Ascending aorta (tissue), 2 donors: ENCODE measurements around the gene PTPRG. TPM values are rescaled to one million over a fixed set of nuclear protein-coding genes. Genes with fewer than 3 reads are reported as not detected.

Experiments
- DNase-seq, 2 donors: peaks; one replicate each; pipeline ENCODE4 v3.0.0-alpha.2; 2019; ENCODE audit warnings: low spot score in 2 of 2
- H3K27ac ChIP-seq, 2 donors: fragments of 200-600 bp; sonication (generic); one replicate each; pipeline ENCODE4 v1.5.1; 2016 to 2017; ENCODE audit warnings: mild to moderate bottlenecking in 1 of 2
- H3K27me3 ChIP-seq: fragments of 200-600 bp; sonication (generic); one replicate; pipeline ENCODE4 v1.5.1; 2017
- H3K36me3 ChIP-seq, 2 donors: fragments of 200-600 bp; sonication (generic); one replicate each; pipeline ENCODE4 v1.5.1; 2016
- H3K4me1 ChIP-seq, 2 donors: fragments of 200-600 bp; sonication (generic); one replicate each; pipeline ENCODE4 v1.5.1; 2016 to 2017; ENCODE audit warnings: mild to moderate bottlenecking in 1 of 2
- H3K4me3 ChIP-seq, 2 donors: fragments of 200-600 bp; sonication (generic); one replicate each; pipeline ENCODE4 v1.5.1; 2016 to 2017; ENCODE audit warnings: mild to moderate bottlenecking in 1 of 2
- H3K9me3 ChIP-seq, 2 donors: fragments of 200-600 bp; sonication (generic); one replicate each; pipeline ENCODE4 v1.5.1; 2016
- intact Hi-C: fragments of 100-400 bp; cut with DNase I; formaldehyde crosslinking; loops from one replicate; pipeline ENCODE4 v1.15.1; 2023
- total RNA-seq: library from RNA; depleted of rRNA; stranded (reverse); fragments of >200 nt; gene quantifications from one replicate; pipeline ENCODE4 v1.1.0, GENCODE V29; 2016
- TF ChIP-seq, protein P1 (sequence below), 3 experiments: fragments of 200-600 bp in 2 of 3; fragments of 450-650 bp in 1 of 3; sonication (generic) in 2 of 3; IDR thresholded peaks; one replicate each; pipeline ENCODE4 v1.5.1; 2016 to 2019; ENCODE audit warnings: antibody characterized with exemption in 3 of 3, mild to moderate bottlenecking in 1 of 3, moderate library complexity in 1 of 3

The PTPRG gene
- total RNA-seq, 1 donor from 2014 or later: 129 TPM

DNA sequence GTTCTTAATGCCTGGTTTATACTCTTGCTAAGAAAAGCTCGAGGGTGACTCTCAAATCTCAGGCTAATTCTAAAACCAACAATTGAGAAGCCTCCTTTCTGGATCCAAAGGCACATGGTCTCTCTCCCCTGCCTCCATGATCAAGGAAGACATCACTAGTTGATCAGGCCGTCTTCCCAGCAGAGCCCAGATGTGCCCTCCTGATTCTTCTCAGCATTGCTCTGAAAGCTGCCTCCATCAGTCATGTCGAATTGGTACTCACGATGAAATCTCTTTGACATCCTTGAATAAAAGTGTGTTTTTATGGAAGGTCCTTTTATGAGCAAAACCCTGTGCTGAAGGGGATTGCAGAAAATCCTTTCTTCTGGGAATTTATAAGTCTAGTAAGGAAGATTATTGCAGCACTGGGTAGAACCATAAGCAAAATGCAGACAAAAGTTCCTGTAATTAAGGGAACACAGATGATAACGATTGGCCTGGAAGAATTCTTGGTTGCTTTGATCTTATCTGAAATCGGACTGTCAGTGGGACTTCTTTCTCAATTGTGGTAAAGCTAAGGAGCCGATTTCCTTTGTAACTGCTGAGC is 345.9 kb downstream of the PTPRG start:
- TF ChIP-seq, protein P1, sequence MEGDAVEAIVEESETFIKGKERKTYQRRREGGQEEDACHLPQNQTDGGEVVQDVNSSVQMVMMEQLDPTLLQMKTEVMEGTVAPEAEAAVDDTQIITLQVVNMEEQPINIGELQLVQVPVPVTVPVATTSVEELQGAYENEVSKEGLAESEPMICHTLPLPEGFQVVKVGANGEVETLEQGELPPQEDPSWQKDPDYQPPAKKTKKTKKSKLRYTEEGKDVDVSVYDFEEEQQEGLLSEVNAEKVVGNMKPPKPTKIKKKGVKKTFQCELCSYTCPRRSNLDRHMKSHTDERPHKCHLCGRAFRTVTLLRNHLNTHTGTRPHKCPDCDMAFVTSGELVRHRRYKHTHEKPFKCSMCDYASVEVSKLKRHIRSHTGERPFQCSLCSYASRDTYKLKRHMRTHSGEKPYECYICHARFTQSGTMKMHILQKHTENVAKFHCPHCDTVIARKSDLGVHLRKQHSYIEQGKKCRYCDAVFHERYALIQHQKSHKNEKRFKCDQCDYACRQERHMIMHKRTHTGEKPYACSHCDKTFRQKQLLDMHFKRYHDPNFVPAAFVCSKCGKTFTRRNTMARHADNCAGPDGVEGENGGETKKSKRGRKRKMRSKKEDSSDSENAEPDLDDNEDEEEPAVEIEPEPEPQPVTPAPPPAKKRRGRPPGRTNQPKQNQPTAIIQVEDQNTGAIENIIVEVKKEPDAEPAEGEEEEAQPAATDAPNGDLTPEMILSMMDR (IDR thresholded peaks at IDR 0.05): no peak

DNA sequence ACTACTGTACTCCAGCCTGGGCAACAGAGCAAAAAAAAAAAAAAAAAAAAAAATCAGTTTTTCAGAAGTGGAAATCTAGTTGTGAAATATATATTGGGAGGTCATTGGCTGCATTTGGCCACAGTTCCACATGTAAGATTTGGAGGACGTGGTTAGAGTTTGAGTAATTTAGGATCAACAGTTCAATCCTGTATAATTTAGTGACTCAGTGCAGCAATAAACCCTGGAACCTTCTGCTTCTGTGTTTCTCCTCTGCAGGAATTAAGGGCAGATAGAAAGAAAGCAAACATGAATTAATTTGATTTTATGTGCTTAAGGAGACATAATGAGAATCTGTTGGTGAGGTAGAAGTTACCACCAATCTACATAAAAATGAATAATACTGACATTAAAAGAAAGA is 347.0 kb downstream of the PTPRG start:
- intact Hi-C loops: no loop called here
- TF ChIP-seq, protein P1 (IDR thresholded peaks at IDR 0.05): no peak
- peaks cover 10 to 39% of the 10 kb centered on the region in 2 donors for H3K4me1 ChIP-seq

More for the DNA sequence above, 345.9 kb downstream of the PTPRG start:
- peak overlapping the region in 1 of 2 donors; percentile 10 for H3K27ac ChIP-seq
- DNase-seq: no peak
- H3K4me1 ChIP-seq: peaks cover 10 to 36% of the 10 kb centered on the region in 2 donors
- H3K9me3 ChIP-seq: no peaks in the 10 kb centered on the region
- intact Hi-C loops: no loop called here
- no peaks in the 10 kb centered on the region for H3K36me3 ChIP-seq
- H3K27me3 ChIP-seq: no peaks in the 10 kb centered on the region
- H3K4me3 ChIP-seq: no peak overlapping the region

GRCh38 chr3:61910732-61911131 is 349.4 kb downstream of the PTPRG start:
- Histone ChIP-seq H3K4me1 (peaks cover 0 to 16% of the 10 kb centered on the region in 2 donors), H3K4me3 (no peak overlapping the region), H3K9me3 (no peaks in the 10 kb centered on the region), H3K27me3 (no peaks in the 10 kb centered on the region), H3K36me3 (no peaks in the 10 kb centered on the region), H3K27ac (no peak overlapping the region)
- TF ChIP-seq, protein P1 (IDR thresholded peaks at IDR 0.05): no peak
- no peak for DNase-seq
- intact Hi-C loops: no loop called here

More for the DNA sequence above, 347.0 kb downstream of the PTPRG start:
- DNase-seq: no peak
- Histone ChIP-seq H3K27ac (no peak overlapping the region), H3K36me3 (no peaks in the 10 kb centered on the region), H3K9me3 (no peaks in the 10 kb centered on the region), H3K27me3 (no peaks in the 10 kb centered on the region), H3K4me3 (no peak overlapping the region)

GRCh38 chr3:61912158-61912557 is 350.8 kb downstream of the PTPRG start:
- H3K9me3 ChIP-seq: no peaks in the 10 kb centered on the region
- no peak overlapping the region for H3K27ac ChIP-seq
- H3K36me3 ChIP-seq: no peaks in the 10 kb centered on the region
- peaks cover 0 to 9% of the 10 kb centered on the region in 2 donors for H3K4me1 ChIP-seq
- DNase-seq: no peak
- no peak overlapping the region for H3K4me3 ChIP-seq
- TF ChIP-seq, protein P1 (IDR thresholded peaks at IDR 0.05): no peak
- H3K27me3 ChIP-seq: no peaks in the 10 kb centered on the region
- intact Hi-C loops: no loop called here

DNA sequence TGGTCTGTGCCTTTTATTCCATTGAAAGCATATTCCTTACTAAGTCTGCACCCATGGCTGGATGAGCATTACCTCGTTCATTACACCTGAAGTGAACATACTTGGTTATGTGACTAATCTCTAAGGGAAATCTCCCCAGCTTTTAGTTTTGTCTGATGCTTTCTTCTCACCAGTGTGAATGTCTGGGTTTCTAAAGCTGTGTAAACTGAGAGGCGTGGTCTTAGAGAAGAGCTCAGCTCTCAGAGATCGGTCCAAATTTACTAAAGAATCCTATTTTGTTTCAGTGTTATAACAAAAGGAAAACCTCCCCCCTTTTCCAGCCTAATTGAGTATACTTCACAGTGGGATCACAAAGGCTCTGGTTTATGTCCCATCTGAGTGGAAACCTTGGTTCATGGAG is 352.3 kb downstream of the PTPRG start:
- Histone ChIP-seq H3K4me3 (no peak overlapping the region), H3K4me1 (peaks cover 0 to 8% of the 10 kb centered on the region in 2 donors), H3K9me3 (no peaks in the 10 kb centered on the region), H3K27ac (no peak overlapping the region), H3K27me3 (no peaks in the 10 kb centered on the region), H3K36me3 (no peaks in the 10 kb centered on the region)
- DNase-seq: no peak
- intact Hi-C loops: no loop called here
- TF ChIP-seq, protein P1 (IDR thresholded peaks at IDR 0.05): no peak

DNA sequence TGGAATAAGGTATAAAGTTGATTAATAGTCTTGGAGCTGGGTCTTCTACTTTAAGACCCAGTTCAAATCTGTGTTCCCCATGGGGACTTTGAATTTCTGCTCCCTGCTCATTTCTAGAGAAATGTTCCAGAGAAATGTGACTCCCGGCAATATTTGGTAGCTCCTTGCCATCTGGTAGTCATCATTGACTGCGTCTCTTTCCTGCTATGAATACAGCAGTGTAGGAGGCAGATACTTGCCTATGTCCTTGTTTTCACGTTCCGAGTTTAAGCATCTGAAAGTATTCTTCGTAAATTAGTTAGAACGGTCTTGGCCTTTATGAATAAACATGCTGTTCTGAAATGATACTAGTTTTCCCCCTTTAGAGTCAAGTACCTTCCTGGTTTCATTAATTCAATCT is 352.9 kb downstream of the PTPRG start:
- TF ChIP-seq, protein P1 (IDR thresholded peaks at IDR 0.05): no peak
- Histone ChIP-seq H3K27me3 (no peaks in the 10 kb centered on the region), H3K9me3 (no peaks in the 10 kb centered on the region), H3K36me3 (no peaks in the 10 kb centered on the region), H3K27ac (no peak overlapping the region), H3K4me1 (peaks cover 0 to 7% of the 10 kb centered on the region in 2 donors), H3K4me3 (no peak overlapping the region)
- intact Hi-C loops: no loop called here
- DNase-seq: no peak
